IPS-15b (cell line): Measurements from ENCODE around the gene IRS2.

Source experiments
- H3K27me3 ChIP-seq: one replicate; pipeline ENCODE4 v1.6.1; 2013; ENCODE audit warnings: low read length; ENCODE audit not compliant: control insufficient read depth, insufficient read depth
- H3K36me3 ChIP-seq: one replicate; pipeline ENCODE4 v1.6.1; 2013; ENCODE audit warnings: low read length; ENCODE audit not compliant: control insufficient read depth, insufficient read depth
- H3K4me1 ChIP-seq: one replicate; pipeline ENCODE4 v1.6.1; 2013; ENCODE audit warnings: mild to moderate bottlenecking, low read length; ENCODE audit not compliant: control insufficient read depth, insufficient read depth
- H3K4me3 ChIP-seq: one replicate; pipeline ENCODE4 v1.5.1; 2013; ENCODE audit warnings: low read depth, low read length
- H3K9ac ChIP-seq: one replicate; pipeline ENCODE4 v1.6.1; 2013; ENCODE audit warnings: low read depth, mild to moderate bottlenecking, low read length
- H3K9me3 ChIP-seq: one replicate; pipeline ENCODE4 v1.6.1; 2013; ENCODE audit warnings: mild to moderate bottlenecking, low read length; ENCODE audit not compliant: control insufficient read depth, insufficient read depth

The IRS2 gene

DNA sequence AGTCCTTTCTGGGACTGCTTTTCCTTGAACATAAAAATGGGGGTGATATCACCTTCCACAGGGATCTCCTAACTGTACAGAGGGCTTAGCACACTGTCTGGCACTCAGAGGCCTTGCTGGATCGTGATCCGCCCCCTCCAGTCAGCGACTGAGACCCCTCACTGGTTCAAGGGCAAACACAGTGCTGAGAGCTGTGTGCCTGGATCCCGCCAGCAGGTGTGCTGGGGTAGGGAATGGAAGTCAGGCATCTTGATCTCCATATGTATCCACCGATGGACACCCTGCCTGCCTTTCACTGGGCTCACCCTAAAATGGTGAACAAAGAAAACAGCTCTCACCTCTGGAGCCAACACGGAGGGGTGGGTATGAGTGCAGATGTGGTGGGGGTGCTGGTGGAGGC, 64.3 kb downstream of the IRS2 start:
- no peaks in the 10 kb centered on the region for H3K36me3 ChIP-seq
- no peak overlapping the region for H3K9ac ChIP-seq
- H3K4me1 ChIP-seq, result peaks cover 2% of the 10 kb centered on the region
- no peaks in the 10 kb centered on the region for H3K27me3 ChIP-seq
- no peaks in the 10 kb centered on the region for H3K9me3 ChIP-seq
- no peak overlapping the region for H3K4me3 ChIP-seq

DNA sequence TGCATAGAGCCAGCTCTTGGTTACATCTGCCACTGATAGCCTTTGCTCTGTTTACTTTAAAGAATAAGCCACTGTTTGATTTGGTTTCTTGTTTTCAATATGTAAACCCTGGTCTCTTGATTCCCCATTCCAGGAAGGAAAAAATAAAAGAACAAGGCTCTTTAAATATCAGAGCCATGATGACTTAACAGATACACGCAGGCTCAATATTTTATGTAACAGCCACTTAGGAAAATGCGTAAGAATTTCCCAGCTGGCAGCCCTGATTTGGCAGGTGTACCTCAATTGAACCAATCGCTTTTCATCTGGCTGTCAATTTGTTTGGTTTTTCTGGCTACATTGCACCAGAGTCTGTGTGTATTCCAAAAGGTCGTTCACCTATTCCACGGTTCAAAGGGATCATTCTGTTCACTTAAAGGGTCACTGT, 65.6 kb downstream of the IRS2 start:
- H3K9me3 ChIP-seq, result no peaks in the 10 kb centered on the region
- peaks cover 2% of the 10 kb centered on the region for H3K4me1 ChIP-seq
- H3K9ac ChIP-seq, result no peak overlapping the region

GRCh38 chr13:109719962-109720646, 66.3 kb downstream of the IRS2 start:
- Histone ChIP-seq H3K9ac (no peak overlapping the region), H3K4me3 (no peak overlapping the region), H3K36me3 (no peaks in the 10 kb centered on the region), H3K4me1 (peaks cover 2% of the 10 kb centered on the region), H3K9me3 (no peaks in the 10 kb centered on the region), H3K27me3 (no peaks in the 10 kb centered on the region)

More for the DNA sequence above, 65.6 kb downstream of the IRS2 start:
- Histone ChIP-seq H3K4me3 (no peak overlapping the region), H3K36me3 (no peaks in the 10 kb centered on the region), H3K27me3 (no peaks in the 10 kb centered on the region)

DNA sequence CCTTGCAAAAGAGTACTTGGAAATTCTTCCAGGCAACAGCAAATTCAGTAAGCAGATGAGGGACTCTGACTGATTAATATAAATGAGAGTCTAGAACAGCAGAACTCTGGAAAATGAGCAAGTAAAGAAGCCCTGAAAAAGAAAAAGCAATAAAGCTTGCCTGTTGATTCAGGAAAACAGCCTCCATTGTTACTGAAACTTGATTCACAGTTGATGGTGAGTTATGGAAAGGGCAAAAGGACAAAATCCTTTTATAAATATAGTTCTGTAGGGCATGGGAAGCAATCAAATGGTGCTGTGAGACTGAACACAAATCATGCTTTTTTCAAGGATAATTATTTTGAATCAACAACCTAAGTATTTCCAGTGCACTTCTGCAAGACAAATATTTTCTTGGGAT, 67.7 kb downstream of the IRS2 start:
- no peak overlapping the region for H3K9ac ChIP-seq
- peaks cover 2% of the 10 kb centered on the region for H3K4me1 ChIP-seq
- H3K27me3 ChIP-seq, result no peaks in the 10 kb centered on the region
- H3K36me3 ChIP-seq, result no peaks in the 10 kb centered on the region
- H3K9me3 ChIP-seq, result no peaks in the 10 kb centered on the region
- no peak overlapping the region for H3K4me3 ChIP-seq

- no peaks in the 10 kb centered on the region for H3K9me3 ChIP-seq
- no peak overlapping the region for H3K4me3 ChIP-seq
- H3K9ac ChIP-seq, result no peak overlapping the region
- H3K36me3 ChIP-seq, result no peaks in the 10 kb centered on the region
- H3K4me1 ChIP-seq, result peaks cover 2% of the 10 kb centered on the region
- no peaks in the 10 kb centered on the region for H3K27me3 ChIP-seq
Measured at GRCh38 chr13:109717686-109718085, 68.7 kb downstream of the IRS2 start.

DNA sequence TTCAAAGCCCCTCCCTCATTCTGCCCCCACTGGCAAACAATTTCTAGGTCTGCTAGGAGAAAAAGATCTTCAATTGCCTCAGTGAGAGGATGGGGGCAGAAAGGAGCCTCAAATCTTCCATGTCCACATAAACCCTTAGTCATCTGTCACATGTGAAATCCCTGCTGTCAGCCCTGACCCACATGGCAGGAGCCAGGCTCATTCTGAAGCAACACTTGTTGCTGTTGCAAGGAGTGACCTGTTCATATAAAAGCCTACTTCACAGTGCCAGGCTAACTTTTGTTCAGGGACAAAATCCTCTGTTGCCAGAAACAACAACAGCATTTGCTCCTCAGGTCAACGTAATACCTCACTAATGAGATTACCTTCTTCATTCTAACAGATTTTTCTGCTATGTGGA, 70.5 kb downstream of the IRS2 start:
- Histone ChIP-seq H3K9ac (no peak overlapping the region), H3K4me3 (no peak overlapping the region), H3K36me3 (no peaks in the 10 kb centered on the region), H3K27me3 (no peaks in the 10 kb centered on the region), H3K4me1 (no peaks in the 10 kb centered on the region), H3K9me3 (no peaks in the 10 kb centered on the region)

DNA sequence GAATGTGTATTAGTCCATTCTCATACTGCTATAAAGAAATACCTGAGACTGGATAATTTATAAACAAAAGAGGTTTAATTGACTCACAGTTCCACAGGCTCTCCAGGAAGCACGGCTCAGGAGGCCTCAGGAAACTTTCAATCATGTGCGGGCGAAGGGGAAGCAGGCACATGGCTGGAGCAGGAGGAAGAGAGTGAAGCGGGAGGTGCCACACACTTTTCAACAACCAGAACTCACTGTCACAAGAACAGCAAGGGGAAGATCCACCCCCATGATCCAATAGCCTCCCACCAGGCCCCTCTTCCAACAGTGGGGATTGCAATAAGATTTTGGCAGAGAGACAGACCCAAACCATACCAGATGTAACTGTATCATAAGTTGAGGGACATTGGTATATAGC, 72.7 kb downstream of the IRS2 start:
- H3K9me3 ChIP-seq, result no peaks in the 10 kb centered on the region
- no peak overlapping the region for H3K9ac ChIP-seq
- H3K4me3 ChIP-seq, result no peak overlapping the region
- no peaks in the 10 kb centered on the region for H3K36me3 ChIP-seq
- H3K27me3 ChIP-seq, result no peaks in the 10 kb centered on the region
- no peaks in the 10 kb centered on the region for H3K4me1 ChIP-seq

- no peaks in the 10 kb centered on the region for H3K36me3 ChIP-seq
- H3K4me3 ChIP-seq, result no peak overlapping the region
- no peaks in the 10 kb centered on the region for H3K27me3 ChIP-seq
- no peaks in the 10 kb centered on the region for H3K9me3 ChIP-seq
- H3K4me1 ChIP-seq, result no peaks in the 10 kb centered on the region
- no peak overlapping the region for H3K9ac ChIP-seq
Measured at GRCh38 chr13:109712124-109712722, 74.2 kb downstream of the IRS2 start.

DNA sequence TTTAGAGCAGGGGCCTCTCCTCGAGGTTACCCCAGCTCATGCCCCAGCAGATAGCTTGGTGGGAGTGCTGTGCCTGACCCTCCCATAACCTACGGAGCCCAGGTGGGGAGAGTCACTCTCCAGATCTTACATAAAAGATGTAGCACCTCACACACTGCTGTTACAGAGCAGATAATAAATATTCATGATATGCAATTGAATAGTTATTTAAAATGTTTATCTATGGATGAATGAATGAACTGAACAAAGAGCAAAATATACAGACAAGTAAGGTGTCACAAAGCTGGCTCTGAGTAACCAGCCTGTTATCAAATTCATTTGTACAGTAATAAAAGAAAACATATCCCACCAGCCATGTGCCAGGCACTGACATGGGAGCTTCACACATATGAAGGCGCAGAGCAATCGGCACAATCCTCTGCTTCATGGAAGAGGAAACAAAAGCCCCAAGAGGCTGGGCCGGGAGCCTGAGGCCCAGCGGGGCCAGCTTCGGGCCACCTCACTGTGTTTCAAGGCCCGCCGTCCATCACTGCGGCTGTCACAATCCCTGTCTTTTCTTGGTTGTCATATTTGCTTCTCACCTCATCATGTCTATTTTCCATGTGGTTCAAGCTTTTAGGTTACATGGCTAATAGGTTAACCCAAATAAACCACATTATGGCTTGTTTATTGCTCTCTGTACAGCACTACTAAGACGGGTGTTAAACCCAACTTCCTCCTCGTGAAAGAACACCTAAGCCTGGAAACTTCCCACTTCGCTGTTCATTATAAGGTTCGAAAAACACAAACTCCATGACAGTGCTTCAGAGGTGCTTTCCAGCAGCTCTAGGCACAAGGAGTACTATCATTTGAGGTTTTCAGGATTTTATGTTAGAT, 78.4 kb downstream of the IRS2 start:
- Histone ChIP-seq H3K36me3 (no peaks in the 10 kb centered on the region), H3K9ac (no peak overlapping the region), H3K4me1 (no peaks in the 10 kb centered on the region), H3K4me3 (no peak overlapping the region), H3K27me3 (no peaks in the 10 kb centered on the region), H3K9me3 (no peaks in the 10 kb centered on the region)

DNA sequence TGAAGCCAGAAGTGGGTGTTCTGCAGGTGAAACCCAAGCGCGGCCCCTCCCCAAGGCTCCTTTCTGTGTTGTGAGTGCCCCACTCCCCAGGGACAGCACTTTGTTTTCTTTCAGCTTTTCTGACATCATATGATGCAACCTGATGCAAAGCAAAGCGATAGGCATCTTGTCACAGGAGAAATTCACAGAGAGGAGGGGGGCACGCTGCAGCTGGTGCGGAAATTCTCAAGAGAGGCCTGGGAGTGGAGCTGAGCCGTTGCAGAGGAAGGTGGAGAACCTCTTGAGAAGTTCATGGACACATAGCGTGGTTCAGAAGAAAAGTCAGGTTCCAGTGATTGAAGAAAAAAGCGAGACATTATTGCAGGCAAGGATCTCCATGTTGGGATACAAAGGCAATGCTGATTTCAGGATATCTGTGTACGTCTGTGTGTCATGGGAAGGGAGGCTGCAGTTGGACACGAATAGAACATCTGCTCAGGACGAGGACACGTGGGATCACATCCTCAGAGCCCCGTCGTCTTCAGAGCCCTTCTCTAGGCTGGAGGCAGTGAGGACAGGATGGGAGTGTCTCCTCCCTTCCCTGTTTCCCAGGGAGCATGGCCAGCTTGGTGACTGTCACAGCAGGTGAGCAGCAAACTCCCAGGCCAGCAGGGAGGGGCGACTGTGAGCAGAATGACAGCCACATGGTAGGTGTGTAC, 79.2 kb downstream of the IRS2 start:
- no peaks in the 10 kb centered on the region for H3K4me1 ChIP-seq
- H3K9me3 ChIP-seq, result no peaks in the 10 kb centered on the region
- H3K4me3 ChIP-seq, result no peak overlapping the region
- H3K9ac ChIP-seq, result no peak overlapping the region
- no peaks in the 10 kb centered on the region for H3K27me3 ChIP-seq
- no peaks in the 10 kb centered on the region for H3K36me3 ChIP-seq

- no peaks in the 10 kb centered on the region for H3K9me3 ChIP-seq
- H3K9ac ChIP-seq, result no peak overlapping the region
- no peaks in the 10 kb centered on the region for H3K4me1 ChIP-seq
- no peaks in the 10 kb centered on the region for H3K27me3 ChIP-seq
- H3K4me3 ChIP-seq, result no peak overlapping the region
- no peaks in the 10 kb centered on the region for H3K36me3 ChIP-seq
Measured at GRCh38 chr13:109706015-109706715, 80.2 kb downstream of the IRS2 start.
